ENCODE results near the gene PML.

PML gene

GRCh38 chr15:73979636-73980035 lies 14.9 kb upstream of the PML start:
- ChIA-PET CTCF (interaction anchor here (1.1 to 10.4 kb wide), 5 partner anchors 13 to 342 kb away, joined by 3 to 118 read pairs (median 14); partner anchors contain the start of genes PML and STOML1), POLR2A (interaction anchor here (0.6 kb wide), 2 partner anchors 58 to 155 kb away, joined by 3 read pairs; no protein-coding TSS in a partner anchor)

More at GRCh38 chr15:73979636-73980035, 14.9 kb upstream of the PML start:
- TF ChIP-seq, protein P1, sequence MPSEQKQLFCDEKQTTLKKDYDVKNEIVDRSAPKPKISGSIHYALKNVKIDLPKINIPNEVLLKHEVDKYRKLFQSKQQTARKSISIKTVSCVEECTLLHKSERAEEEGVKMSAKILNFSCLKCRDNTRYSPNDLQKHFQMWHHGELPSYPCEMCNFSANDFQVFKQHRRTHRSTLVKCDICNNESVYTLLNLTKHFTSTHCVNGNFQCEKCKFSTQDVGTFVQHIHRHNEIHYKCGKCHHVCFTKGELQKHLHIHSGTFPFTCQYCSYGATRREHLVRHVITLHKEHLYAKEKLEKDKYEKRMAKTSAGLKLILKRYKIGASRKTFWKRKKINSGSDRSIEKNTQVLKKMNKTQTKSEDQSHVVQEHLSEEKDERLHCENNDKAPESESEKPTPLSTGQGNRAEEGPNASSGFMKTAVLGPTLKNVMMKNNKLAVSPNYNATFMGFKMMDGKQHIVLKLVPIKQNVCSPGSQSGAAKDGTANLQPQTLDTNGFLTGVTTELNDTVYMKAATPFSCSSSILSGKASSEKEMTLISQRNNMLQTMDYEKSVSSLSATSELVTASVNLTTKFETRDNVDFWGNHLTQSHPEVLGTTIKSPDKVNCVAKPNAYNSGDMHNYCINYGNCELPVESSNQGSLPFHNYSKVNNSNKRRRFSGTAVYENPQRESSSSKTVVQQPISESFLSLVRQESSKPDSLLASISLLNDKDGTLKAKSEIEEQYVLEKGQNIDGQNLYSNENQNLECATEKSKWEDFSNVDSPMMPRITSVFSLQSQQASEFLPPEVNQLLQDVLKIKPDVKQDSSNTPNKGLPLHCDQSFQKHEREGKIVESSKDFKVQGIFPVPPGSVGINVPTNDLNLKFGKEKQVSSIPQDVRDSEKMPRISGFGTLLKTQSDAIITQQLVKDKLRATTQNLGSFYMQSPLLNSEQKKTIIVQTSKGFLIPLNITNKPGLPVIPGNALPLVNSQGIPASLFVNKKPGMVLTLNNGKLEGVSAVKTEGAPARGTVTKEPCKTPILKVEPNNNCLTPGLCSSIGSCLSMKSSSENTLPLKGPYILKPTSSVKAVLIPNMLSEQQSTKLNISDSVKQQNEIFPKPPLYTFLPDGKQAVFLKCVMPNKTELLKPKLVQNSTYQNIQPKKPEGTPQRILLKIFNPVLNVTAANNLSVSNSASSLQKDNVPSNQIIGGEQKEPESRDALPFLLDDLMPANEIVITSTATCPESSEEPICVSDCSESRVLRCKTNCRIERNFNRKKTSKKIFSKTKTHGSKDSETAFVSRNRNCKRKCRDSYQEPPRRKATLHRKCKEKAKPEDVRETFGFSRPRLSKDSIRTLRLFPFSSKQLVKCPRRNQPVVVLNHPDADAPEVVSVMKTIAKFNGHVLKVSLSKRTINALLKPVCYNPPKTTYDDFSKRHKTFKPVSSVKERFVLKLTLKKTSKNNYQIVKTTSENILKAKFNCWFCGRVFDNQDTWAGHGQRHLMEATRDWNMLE (tag by site-specific recombination; conservative IDR thresholded peaks at IDR 0.05; ENCODE audit: low read depth): no peak
- TF ChIP-seq ZNF140 (tag by site-specific recombination; IDR thresholded peaks at IDR 0.05) (no peak), ZBTB8A (tag by site-specific recombination; IDR thresholded peaks at IDR 0.05) (no peak), ZNF280D (tag by site-specific recombination; IDR thresholded peaks at IDR 0.05) (no peak), ZNF266 (tag by site-specific recombination; IDR thresholded peaks at IDR 0.05; ENCODE audit: low read depth) (no peak), PRDM1 (tag by site-specific recombination; IDR thresholded peaks at IDR 0.05) (no peak), CTCF (tag by site-specific recombination; IDR thresholded peaks at IDR 0.05) (no peak)
- TF ChIP-seq, protein P2, sequence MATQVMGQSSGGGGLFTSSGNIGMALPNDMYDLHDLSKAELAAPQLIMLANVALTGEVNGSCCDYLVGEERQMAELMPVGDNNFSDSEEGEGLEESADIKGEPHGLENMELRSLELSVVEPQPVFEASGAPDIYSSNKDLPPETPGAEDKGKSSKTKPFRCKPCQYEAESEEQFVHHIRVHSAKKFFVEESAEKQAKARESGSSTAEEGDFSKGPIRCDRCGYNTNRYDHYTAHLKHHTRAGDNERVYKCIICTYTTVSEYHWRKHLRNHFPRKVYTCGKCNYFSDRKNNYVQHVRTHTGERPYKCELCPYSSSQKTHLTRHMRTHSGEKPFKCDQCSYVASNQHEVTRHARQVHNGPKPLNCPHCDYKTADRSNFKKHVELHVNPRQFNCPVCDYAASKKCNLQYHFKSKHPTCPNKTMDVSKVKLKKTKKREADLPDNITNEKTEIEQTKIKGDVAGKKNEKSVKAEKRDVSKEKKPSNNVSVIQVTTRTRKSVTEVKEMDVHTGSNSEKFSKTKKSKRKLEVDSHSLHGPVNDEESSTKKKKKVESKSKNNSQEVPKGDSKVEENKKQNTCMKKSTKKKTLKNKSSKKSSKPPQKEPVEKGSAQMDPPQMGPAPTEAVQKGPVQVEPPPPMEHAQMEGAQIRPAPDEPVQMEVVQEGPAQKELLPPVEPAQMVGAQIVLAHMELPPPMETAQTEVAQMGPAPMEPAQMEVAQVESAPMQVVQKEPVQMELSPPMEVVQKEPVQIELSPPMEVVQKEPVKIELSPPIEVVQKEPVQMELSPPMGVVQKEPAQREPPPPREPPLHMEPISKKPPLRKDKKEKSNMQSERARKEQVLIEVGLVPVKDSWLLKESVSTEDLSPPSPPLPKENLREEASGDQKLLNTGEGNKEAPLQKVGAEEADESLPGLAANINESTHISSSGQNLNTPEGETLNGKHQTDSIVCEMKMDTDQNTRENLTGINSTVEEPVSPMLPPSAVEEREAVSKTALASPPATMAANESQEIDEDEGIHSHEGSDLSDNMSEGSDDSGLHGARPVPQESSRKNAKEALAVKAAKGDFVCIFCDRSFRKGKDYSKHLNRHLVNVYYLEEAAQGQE (tag by site-specific recombination; IDR thresholded peaks at IDR 0.05): no peak
- TF ChIP-seq, protein P3, sequence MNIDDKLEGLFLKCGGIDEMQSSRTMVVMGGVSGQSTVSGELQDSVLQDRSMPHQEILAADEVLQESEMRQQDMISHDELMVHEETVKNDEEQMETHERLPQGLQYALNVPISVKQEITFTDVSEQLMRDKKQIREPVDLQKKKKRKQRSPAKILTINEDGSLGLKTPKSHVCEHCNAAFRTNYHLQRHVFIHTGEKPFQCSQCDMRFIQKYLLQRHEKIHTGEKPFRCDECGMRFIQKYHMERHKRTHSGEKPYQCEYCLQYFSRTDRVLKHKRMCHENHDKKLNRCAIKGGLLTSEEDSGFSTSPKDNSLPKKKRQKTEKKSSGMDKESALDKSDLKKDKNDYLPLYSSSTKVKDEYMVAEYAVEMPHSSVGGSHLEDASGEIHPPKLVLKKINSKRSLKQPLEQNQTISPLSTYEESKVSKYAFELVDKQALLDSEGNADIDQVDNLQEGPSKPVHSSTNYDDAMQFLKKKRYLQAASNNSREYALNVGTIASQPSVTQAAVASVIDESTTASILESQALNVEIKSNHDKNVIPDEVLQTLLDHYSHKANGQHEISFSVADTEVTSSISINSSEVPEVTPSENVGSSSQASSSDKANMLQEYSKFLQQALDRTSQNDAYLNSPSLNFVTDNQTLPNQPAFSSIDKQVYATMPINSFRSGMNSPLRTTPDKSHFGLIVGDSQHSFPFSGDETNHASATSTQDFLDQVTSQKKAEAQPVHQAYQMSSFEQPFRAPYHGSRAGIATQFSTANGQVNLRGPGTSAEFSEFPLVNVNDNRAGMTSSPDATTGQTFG (tag by site-specific recombination; IDR thresholded peaks at IDR 0.05; ENCODE audit: borderline replicate concordance): no peak
- H3K27ac ChIP-seq (ENCODE audit: extremely low read depth, low read depth, low read length): no peak overlapping the region
- no peak overlapping the region for H3K4me3 ChIP-seq (ENCODE audit: low read depth, low read length)
- H3K4me1 ChIP-seq (ENCODE audit: control insufficient read depth, insufficient read depth, low read length): peaks cover 12% of the 10 kb centered on the region
- H3K9me3 ChIP-seq (ENCODE audit: control insufficient read depth, insufficient read depth, low read depth, low read length): no peaks in the 10 kb centered on the region
- H3K36me3 ChIP-seq (ENCODE audit: control insufficient read depth in 2 of 2, insufficient read depth in 1 of 2, low read length in 2 of 2): peaks cover 0 to 8% of the 10 kb centered on the region in 2 experiments; a peak in 1 of 3 replicates
